A549 treated with AZD2906 at 1 μM for 4 hours (cell line): Measurements from ENCODE around the gene WDCP. TPM values are rescaled to one million over a fixed set of nuclear protein-coding genes. Genes with fewer than 3 reads are reported as not detected.

ENCODE experiments used
- total RNA-seq: library from RNA; stranded (reverse); fragments of 200-300 nt; extraction: Qiagen RNA extraction; gene quantifications from 5 replicates; pipeline ENCODE4 v1.2.3, GENCODE V29; 2022

The WDCP gene, protein sequence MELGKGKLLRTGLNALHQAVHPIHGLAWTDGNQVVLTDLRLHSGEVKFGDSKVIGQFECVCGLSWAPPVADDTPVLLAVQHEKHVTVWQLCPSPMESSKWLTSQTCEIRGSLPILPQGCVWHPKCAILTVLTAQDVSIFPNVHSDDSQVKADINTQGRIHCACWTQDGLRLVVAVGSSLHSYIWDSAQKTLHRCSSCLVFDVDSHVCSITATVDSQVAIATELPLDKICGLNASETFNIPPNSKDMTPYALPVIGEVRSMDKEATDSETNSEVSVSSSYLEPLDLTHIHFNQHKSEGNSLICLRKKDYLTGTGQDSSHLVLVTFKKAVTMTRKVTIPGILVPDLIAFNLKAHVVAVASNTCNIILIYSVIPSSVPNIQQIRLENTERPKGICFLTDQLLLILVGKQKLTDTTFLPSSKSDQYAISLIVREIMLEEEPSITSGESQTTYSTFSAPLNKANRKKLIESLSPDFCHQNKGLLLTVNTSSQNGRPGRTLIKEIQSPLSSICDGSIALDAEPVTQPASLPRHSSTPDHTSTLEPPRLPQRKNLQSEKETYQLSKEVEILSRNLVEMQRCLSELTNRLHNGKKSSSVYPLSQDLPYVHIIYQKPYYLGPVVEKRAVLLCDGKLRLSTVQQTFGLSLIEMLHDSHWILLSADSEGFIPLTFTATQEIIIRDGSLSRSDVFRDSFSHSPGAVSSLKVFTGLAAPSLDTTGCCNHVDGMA
- total RNA-seq: 12.6 to 14.4 TPM (median 14.2 TPM) in 5 replicates

DNA sequence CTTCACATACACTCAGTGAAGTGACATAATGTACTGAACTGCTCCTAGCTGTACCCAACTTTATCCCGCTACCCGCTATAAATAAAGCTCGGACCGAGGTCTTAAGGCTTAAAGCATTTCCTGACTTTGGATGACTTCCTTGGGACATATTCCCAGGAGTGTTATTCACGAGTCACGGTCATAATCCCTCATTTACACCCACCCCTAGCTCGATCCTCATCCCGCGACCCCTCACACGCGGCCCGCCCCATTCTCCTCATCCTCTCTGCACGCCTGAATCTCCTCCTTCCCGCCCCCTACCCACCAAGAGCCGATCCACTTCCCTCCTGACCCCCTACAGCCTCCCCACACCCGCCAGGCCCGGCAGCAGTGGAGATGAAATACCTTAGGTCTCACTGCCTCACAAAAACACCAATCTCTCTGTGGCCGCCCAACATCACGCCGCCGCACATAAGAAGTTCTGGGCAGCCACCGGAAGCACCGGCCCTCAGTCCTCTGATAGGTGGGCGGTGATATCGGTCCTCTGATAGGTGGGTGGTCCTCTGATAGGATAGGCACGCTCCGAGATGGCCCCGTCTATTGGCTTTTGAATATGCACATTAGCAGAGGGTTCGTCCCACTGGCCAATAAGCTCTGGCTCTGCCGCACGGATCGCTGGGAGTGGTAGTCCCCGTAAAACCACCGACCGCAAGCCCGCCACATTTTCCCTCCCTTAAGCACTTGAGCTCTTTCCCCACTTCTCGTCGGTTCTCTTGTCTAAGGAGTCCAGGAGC lies at the start of gene WDCP:
Gene WDCP (minus strand): TSS at position 462 of the 773 bp plus-strand sequence. CDS start 7,897 bp downstream, outside the sequence.

DNA sequence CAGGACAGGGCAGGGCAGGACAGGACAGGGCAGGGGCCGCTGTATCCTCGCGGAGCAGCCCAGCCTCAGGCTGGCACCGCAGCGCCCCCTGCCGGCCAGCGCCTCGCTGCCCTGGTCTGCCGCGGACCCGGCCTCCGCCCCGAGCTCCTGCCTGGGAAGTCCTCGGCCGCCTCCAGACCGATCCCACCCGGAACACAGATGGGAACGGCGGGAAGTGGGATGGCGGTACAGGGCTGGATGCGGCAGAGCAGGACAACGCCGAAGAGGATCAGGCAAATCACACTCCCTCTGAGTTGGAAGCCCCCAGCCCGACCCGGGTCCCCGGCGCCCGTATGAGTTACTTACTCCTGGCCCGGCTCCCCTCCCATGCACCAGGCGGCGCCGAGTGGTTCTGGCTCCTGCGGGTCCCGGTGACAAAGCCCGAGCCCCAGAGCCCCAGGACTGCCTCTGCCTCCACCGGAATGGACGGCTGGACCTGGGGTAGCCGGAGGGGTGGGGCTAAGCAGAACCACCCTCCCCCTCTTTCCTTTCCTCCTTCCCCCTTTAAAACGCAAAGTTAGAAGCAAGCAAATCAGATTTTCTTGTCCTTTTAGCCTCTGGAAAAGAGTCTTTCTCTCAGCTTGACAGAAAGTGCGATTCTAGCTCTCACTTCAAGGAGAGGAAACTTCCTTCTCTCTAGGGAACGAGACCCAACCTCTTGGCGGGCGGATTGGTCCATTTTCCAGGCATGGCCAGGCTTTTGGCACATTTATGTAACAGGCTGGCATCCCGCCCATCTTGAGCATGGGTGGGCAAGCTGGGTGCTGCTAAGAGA lies 37.4 kb upstream of the WDCP start, which contains the start of gene TP53I3:
Gene TP53I3 (minus strand): TSS at position 449 of the 814 bp plus-strand sequence. CDS start 508 bp downstream, outside the sequence.

DNA sequence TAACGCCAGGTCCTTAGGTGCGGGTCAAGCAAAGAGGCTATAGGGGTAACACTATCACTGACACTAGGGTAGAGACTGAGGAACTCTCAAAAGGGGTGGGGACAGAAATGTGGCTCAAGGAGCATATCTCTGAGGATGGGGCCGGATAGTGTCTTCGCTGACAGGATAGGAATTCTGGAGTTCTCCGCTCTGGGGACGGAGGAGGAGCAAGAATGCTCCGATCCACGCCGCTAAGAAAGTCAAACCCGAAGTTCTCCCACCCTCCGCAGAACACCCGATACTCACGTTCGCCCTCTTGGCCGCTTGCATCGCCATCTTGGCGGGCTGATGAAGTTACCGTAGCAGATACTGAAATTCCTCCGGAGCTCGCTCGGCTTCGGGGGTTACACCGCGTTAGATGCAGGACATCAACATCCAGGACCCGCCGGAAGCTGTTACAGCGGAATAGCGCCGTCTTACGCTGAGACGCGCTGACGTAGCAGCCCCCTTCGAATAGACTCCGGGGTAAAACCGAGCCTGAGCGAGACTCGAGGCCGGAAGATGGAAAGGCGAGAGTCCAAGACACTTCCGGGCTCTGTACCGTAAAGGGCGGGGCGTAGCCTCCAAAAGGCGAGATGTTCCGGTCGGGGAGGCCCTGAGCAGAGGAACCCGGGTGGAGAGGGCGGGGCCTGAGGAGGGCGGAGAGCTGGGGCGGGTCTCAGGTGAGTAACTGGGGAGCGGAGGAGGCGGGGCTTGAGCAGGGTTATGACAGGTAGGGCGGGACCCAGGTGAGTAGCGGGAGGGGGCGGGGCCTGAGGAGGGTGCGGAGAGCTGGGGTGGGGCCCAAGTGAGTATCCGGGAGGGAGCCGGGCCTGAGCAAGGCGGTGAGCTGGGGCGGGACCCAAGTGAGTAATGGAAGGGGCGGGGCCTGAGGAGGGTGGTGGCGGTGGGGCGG lies 29.0 kb upstream of the WDCP start, which contains the start of gene SF3B6:
Gene SF3B6 (minus strand): TSS at position 412 of the 934 bp plus-strand sequence. CDS start 97 bp downstream, at position 315.

DNA sequence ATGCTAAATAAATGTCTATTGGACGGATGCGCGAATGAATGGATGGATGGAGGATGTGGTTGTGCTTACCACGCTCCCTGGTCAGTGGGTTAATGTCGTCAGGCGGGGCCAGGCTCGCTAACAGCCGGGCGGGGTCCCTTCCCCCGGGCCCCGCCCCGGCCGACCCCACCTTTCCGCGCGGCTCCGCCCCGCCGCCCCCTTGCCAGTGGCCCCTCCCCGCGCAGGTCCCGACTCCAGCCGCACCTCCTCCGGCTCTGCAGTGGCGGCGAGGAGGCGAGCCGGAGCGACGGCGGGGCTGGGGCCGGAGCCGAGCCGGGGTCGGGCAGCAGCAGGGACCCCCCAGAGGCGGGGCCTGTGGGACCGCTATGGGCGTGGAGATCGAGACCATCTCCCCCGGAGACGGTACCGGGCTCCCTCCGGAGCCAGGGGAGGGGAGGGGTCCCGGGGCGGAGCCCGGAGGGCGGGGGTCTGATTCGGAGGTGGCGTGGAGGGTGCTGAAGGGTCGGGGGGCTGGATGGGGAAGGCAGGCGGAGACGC lies 2.4 kb upstream of the WDCP start, which contains the start of gene FKBP1B:
Gene FKBP1B (plus strand): TSS at position 257 of the 537 bp plus-strand sequence. CDS start 109 bp downstream, at position 366.

DNA sequence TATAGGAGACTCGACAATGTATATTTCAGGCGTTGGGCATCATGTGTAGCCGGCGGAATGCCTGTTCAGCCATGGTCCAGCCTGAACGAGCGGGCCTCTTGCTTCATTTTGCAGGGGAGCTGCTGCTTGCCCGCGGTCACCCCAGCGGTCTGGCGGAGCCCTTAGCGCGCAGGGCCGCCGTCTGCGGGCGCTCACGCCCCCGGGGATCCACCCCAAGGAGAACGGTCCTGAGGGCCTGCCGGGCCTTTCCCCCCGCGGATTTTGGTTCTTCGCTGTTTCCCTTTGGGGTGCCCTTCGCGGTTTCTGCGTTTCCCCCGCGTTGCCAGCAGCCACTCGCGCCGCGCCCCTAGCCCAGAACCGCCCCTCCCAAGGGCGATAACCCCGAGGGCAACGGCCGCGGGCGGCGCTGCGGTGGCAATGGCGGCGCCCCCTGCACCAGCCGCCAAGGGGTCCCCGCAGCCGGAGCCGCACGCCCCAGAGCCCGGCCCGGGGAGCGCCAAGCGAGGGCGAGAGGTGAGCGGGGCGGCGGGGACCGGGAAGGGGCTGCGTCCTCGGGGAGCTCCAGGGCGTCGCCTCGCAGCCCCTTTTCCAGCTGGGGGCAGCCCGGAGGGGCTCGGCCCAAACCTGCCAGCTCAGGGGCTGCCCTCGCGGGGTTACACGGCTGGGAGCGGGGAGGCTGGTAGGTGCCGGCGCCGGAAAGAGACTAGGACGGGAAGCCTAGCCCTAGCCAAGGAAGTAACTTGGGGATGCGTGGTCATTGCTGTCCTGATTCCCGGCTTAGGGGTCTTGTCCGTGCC lies 37.3 kb downstream of the WDCP start, which contains the start of gene MFSD2B:
Gene MFSD2B (plus strand): TSS at position 406 of the 797 bp plus-strand sequence. CDS start 12 bp downstream, at position 418.

Other genes starting within 250 kb of the WDCP start
- 5.6 to 7.8 TPM (median 7.2 TPM) in 5 replicates for gene ATAD2B, start 120.3 kb downstream of the WDCP start, total RNA-seq
- gene UBXN2A, start 106.9 kb downstream of the WDCP start, total RNA-seq: 19.4 to 23.5 TPM (median 21.1 TPM) in 5 replicates
- gene MFSD2B, start 37.3 kb downstream of the WDCP start, total RNA-seq: 0.42 to 0.79 TPM (median 0.56 TPM) in 5 replicates
- 11.5 to 12.2 TPM (median 11.8 TPM) in 5 replicates for gene FKBP1B, start 2.4 kb upstream of the WDCP start, total RNA-seq
- 164 to 189 TPM (median 169 TPM) in 5 replicates for gene SF3B6, start 28.9 kb upstream of the WDCP start, total RNA-seq
- gene TP53I3, start 37.4 kb upstream of the WDCP start, total RNA-seq: 277 to 312 TPM (median 280 TPM) in 5 replicates
- 1.4 to 2.5 TPM (median 1.7 TPM) in 5 replicates for gene PFN4, start 75.9 kb upstream of the WDCP start, total RNA-seq
- 0.92 to 2.1 TPM (median 1.8 TPM) in 5 replicates for gene FAM228B, start 76.1 kb upstream of the WDCP start, total RNA-seq
- gene FAM228A, start 127.7 kb upstream of the WDCP start, total RNA-seq: not detected in 5 replicates